WTC11 (cell line): ENCODE data around the gene IDUA. TPM values are rescaled to one million over a fixed set of nuclear protein-coding genes. Genes with fewer than 3 reads are reported as not detected.

Experiments
- ATAC-seq: fragments of 200-7000 bp; cut with Tn5 transposase; 2 replicates; pipeline ENCODE4 v1.10.0; 2021; ENCODE audit warnings: mild to moderate bottlenecking, moderate library complexity
- CTCF ChIA-PET: fragments of 300-600 bp; sonication (Branson Sonifier 250); formaldehyde crosslinking; loops from one replicate; lab custom pipeline; 2021; ENCODE audit warnings: antibody characterized with exemption; lab: Charles Lee
- POLR2A ChIA-PET: fragments of 350-600 bp; sonication (Branson Sonifier 250); formaldehyde crosslinking; loops from one replicate; lab custom pipeline; 2021; ENCODE audit warnings: antibody characterized with exemption; lab: Charles Lee
- DNase-seq: peaks from one replicate; pipeline ENCODE4 v3.0.0; 2021; ENCODE audit warnings: low spot score
- H3K27ac Mint-ChIP-seq: 2 replicates; pipeline ENCODE4 v1.8.0; 2021; ENCODE audit warnings: mixed read lengths
- H3K27me3 Mint-ChIP-seq: 2 replicates; pipeline ENCODE4 v1.8.0; 2021; ENCODE audit warnings: low read depth, mild to moderate bottlenecking, moderate library complexity, mixed read lengths
- H3K36me3 Mint-ChIP-seq: 2 replicates; pipeline ENCODE4 v1.8.0; 2021; ENCODE audit warnings: mixed read lengths
- H3K4me1 Mint-ChIP-seq: 2 replicates; pipeline ENCODE4 v1.8.0; 2022; ENCODE audit warnings: mixed read lengths
- H3K4me3 Mint-ChIP-seq: 2 replicates; pipeline ENCODE4 v1.8.0; 2021; ENCODE audit warnings: mild to moderate bottlenecking, moderate library complexity, mixed read lengths
- H3K9me3 Mint-ChIP-seq: 2 replicates; pipeline ENCODE4 v1.8.0; 2021; ENCODE audit warnings: mixed read lengths
- ARID4B ChIP-seq: sonication (generic); formaldehyde crosslinking; IDR thresholded peaks from 2 replicates; pipeline ENCODE4 v1.8.0; 2023; ENCODE audit warnings: missing genetic modification reagents, mild to moderate bottlenecking, borderline replicate concordance
- CBFB ChIP-seq: sonication (generic); formaldehyde crosslinking; IDR thresholded peaks from 2 replicates; pipeline ENCODE4 v1.8.1; 2022; ENCODE audit warnings: mild to moderate bottlenecking, low read depth, missing genetic modification reagents
- CDX4 ChIP-seq: fragments of 250-450 bp; sonication (Bioruptor Pico); IDR thresholded peaks from 2 replicates; pipeline ENCODE4 v1.9.0; 2021; ENCODE audit warnings: moderate library complexity, mild to moderate bottlenecking, inconsistent platforms, borderline replicate concordance
- CREB1 ChIP-seq: sonication (generic); formaldehyde crosslinking; IDR thresholded peaks from 2 replicates; pipeline ENCODE4 v1.8.0; 2023; ENCODE audit warnings: mild to moderate bottlenecking, missing genetic modification reagents
- E2F1 ChIP-seq: sonication (generic); formaldehyde crosslinking; IDR thresholded peaks from 2 replicates; pipeline ENCODE4 v1.8.0; 2022; ENCODE audit warnings: mild to moderate bottlenecking, missing genetic modification reagents
- ERG ChIP-seq: fragments of 250-450 bp; sonication (Bioruptor Pico); IDR thresholded peaks from 2 replicates; pipeline ENCODE4 v1.8.0; 2021; ENCODE audit warnings: mild to moderate bottlenecking
- IRF1 ChIP-seq: sonication (generic); formaldehyde crosslinking; IDR thresholded peaks from 2 replicates; pipeline ENCODE4 v1.8.0; 2023; ENCODE audit warnings: missing genetic modification reagents
- JUN ChIP-seq: sonication (generic); formaldehyde crosslinking; IDR thresholded peaks from 2 replicates; pipeline ENCODE4 v1.8.0; 2023; ENCODE audit warnings: mild to moderate bottlenecking, missing genetic modification reagents
- MLX ChIP-seq: sonication (generic); formaldehyde crosslinking; IDR thresholded peaks from 2 replicates; pipeline ENCODE4 v1.8.1; 2023; ENCODE audit warnings: mild to moderate bottlenecking, missing genetic modification reagents, moderate library complexity
- NR1H2 ChIP-seq: sonication (generic); formaldehyde crosslinking; IDR thresholded peaks from 2 replicates; pipeline ENCODE4 v1.9.0; 2021; ENCODE audit warnings: mild to moderate bottlenecking, moderate library complexity, missing genetic modification reagents
- PREB ChIP-seq: sonication (generic); formaldehyde crosslinking; IDR thresholded peaks from 2 replicates; pipeline ENCODE4 v1.8.1; 2022; ENCODE audit warnings: mild to moderate bottlenecking, missing genetic modification reagents, moderate library complexity, borderline replicate concordance
- PRRX2 ChIP-seq: fragments of 250-450 bp; sonication (Bioruptor Pico); IDR thresholded peaks from 2 replicates; pipeline ENCODE4 v1.8.0; 2021; ENCODE audit warnings: mild to moderate bottlenecking
- RELA ChIP-seq: sonication (generic); formaldehyde crosslinking; IDR thresholded peaks from 2 replicates; pipeline ENCODE4 v1.8.1; 2022; ENCODE audit warnings: missing genetic modification reagents, mild to moderate bottlenecking, borderline replicate concordance
- SMAD4 ChIP-seq: sonication (generic); formaldehyde crosslinking; IDR thresholded peaks from 2 replicates; pipeline ENCODE4 v1.8.0; 2022; ENCODE audit warnings: mild to moderate bottlenecking, missing genetic modification reagents
- TEAD1 ChIP-seq: sonication (generic); formaldehyde crosslinking; IDR thresholded peaks from 2 replicates; pipeline ENCODE4 v1.8.0; 2022; ENCODE audit warnings: mild to moderate bottlenecking, missing genetic modification reagents
- ZMAT4 ChIP-seq: fragments of 250-450 bp; sonication (Bioruptor Pico); IDR thresholded peaks from 2 replicates; pipeline ENCODE4 v1.9.0; 2021; ENCODE audit warnings: mild to moderate bottlenecking
- ZNF121 ChIP-seq: sonication (generic); formaldehyde crosslinking; IDR thresholded peaks from 2 replicates; pipeline ENCODE4 v1.8.0; 2023; ENCODE audit warnings: missing genetic modification reagents
- ZNF232 ChIP-seq: sonication (generic); formaldehyde crosslinking; IDR thresholded peaks from 2 replicates; pipeline ENCODE4 v1.8.0; 2022; ENCODE audit warnings: mild to moderate bottlenecking, missing genetic modification reagents
- ZNF317 ChIP-seq: sonication (generic); formaldehyde crosslinking; IDR thresholded peaks from 2 replicates; pipeline ENCODE4 v1.8.1; 2023; ENCODE audit warnings: low read depth, mild to moderate bottlenecking, moderate library complexity, missing genetic modification reagents, borderline replicate concordance
- ZNF423 ChIP-seq: fragments of 250-450 bp; sonication (Bioruptor Pico); IDR thresholded peaks from 2 replicates; pipeline ENCODE4 v2.1.2; 2022; ENCODE audit warnings: mild to moderate bottlenecking, moderate library complexity
- total RNA-seq: library from RNA; stranded (reverse); gene quantifications from 3 replicates; pipeline ENCODE4 v1.2.3, GENCODE V29; 2021

IDUA gene
- total RNA-seq, 1 experiment from 2014 or later, result 8.7 TPM

- no peak overlapping the region for H3K27ac Mint-ChIP-seq
- TF ChIP-seq RELA (CRISPR knock-in tag) (no peak), ZNF317 (CRISPR knock-in tag) (no peak)
- no peak for DNase-seq
- POLR2A ChIA-PET, result no interaction called here
- no peaks in the 10 kb centered on the region for H3K27me3 Mint-ChIP-seq
- H3K36me3 Mint-ChIP-seq, result no peaks in the 10 kb centered on the region
- CTCF ChIA-PET, result no interaction called here
- no peaks in the 10 kb centered on the region for H3K9me3 Mint-ChIP-seq
- H3K4me1 Mint-ChIP-seq, result no peaks in the 10 kb centered on the region
- ATAC-seq, result no peak
- H3K4me3 Mint-ChIP-seq, result no peak overlapping the region
These were observed 31.5 kb upstream of the IDUA start for GRCh38 chr4:955161-955921.

GRCh38 chr4:955931-956381, 30.9 kb upstream of the IDUA start:
- no peak for TF ChIP-seq SMAD4 (CRISPR knock-in tag)
- no peak for TF ChIP-seq CDX4 (CRISPR knock-in tag)
- TF ChIP-seq ZNF121 (CRISPR knock-in tag), result no peak
- TF ChIP-seq TEAD1 (CRISPR knock-in tag), result no peak
- TF ChIP-seq IRF1 (CRISPR knock-in tag), result no peak
- no peak for TF ChIP-seq E2F1 (CRISPR knock-in tag)
- no peak for TF ChIP-seq CREB1 (CRISPR knock-in tag)
- no peak for TF ChIP-seq PRRX2 (CRISPR knock-in tag)
- TF ChIP-seq ZNF232, result no peak
- TF ChIP-seq JUN (CRISPR knock-in tag), result no peak
- no peak for TF ChIP-seq MLX (CRISPR knock-in tag)
- no peak for TF ChIP-seq ERG (CRISPR knock-in tag)
- Mint-ChIP-seq H3K9me3 (no peaks in the 10 kb centered on the region), H3K36me3 (no peaks in the 10 kb centered on the region), H3K4me1 (no peaks in the 10 kb centered on the region), H3K27ac (no peak overlapping the region), H3K27me3 (no peaks in the 10 kb centered on the region), H3K4me3 (no peak overlapping the region)
- DNase-seq (no peak), ATAC-seq (no peak)
- POLR2A ChIA-PET, result no interaction called here
- CTCF ChIA-PET, result no interaction called here

GRCh38 chr4:956531-957230, 30.2 kb upstream of the IDUA start:
- no peak for TF ChIP-seq ARID4B (CRISPR knock-in tag)
- TF ChIP-seq ZNF423 (CRISPR knock-in tag), result no peak
- TF ChIP-seq CBFB, result no peak
- TF ChIP-seq SMAD4 (CRISPR knock-in tag), result no peak
- TF ChIP-seq PREB (CRISPR knock-in tag), result no peak
- TF ChIP-seq ZMAT4, result no peak
- TF ChIP-seq NR1H2, result no peak
- no peak for TF ChIP-seq JUN (CRISPR knock-in tag)
- no peaks in the 10 kb centered on the region for H3K27me3 Mint-ChIP-seq
- no peaks in the 10 kb centered on the region for H3K4me1 Mint-ChIP-seq
- no peak overlapping the region for H3K4me3 Mint-ChIP-seq
- DNase-seq (no peak), ATAC-seq (no peak)
- no peaks in the 10 kb centered on the region for H3K9me3 Mint-ChIP-seq
- ChIA-PET POLR2A (no interaction called here), CTCF (interaction anchor here (0.7 kb wide), 1 partner anchor 439 kb away, joined by 3 read pairs; no protein-coding TSS in a partner anchor)
- H3K36me3 Mint-ChIP-seq, result no peaks in the 10 kb centered on the region
- H3K27ac Mint-ChIP-seq, result no peak overlapping the region; the same call in 1 of the 2 replicates
